GM12873 (cell line): Measurements from ENCODE around the gene PSMG4.

Experiments
- TF ChIP-seq, protein P1 (sequence below): IDR thresholded peaks from 2 replicates; pipeline ENCODE4 v1.5.1; 2012; ENCODE audit warnings: low read depth, mild to moderate bottlenecking, moderate library complexity, low read length, control low read depth; ENCODE audit not compliant: insufficient read depth; ENCODE audit errors: missing control alignments

The PSMG4 gene

GRCh38 chr6:3237761-3238662 lies 20.7 kb upstream of the PSMG4 start:
- TF ChIP-seq, protein P1, sequence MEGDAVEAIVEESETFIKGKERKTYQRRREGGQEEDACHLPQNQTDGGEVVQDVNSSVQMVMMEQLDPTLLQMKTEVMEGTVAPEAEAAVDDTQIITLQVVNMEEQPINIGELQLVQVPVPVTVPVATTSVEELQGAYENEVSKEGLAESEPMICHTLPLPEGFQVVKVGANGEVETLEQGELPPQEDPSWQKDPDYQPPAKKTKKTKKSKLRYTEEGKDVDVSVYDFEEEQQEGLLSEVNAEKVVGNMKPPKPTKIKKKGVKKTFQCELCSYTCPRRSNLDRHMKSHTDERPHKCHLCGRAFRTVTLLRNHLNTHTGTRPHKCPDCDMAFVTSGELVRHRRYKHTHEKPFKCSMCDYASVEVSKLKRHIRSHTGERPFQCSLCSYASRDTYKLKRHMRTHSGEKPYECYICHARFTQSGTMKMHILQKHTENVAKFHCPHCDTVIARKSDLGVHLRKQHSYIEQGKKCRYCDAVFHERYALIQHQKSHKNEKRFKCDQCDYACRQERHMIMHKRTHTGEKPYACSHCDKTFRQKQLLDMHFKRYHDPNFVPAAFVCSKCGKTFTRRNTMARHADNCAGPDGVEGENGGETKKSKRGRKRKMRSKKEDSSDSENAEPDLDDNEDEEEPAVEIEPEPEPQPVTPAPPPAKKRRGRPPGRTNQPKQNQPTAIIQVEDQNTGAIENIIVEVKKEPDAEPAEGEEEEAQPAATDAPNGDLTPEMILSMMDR, result no peak

GRCh38 chr6:3239110-3239830 lies 19.5 kb upstream of the PSMG4 start:
- TF ChIP-seq, protein P1, result peak; percentile 37

DNA sequence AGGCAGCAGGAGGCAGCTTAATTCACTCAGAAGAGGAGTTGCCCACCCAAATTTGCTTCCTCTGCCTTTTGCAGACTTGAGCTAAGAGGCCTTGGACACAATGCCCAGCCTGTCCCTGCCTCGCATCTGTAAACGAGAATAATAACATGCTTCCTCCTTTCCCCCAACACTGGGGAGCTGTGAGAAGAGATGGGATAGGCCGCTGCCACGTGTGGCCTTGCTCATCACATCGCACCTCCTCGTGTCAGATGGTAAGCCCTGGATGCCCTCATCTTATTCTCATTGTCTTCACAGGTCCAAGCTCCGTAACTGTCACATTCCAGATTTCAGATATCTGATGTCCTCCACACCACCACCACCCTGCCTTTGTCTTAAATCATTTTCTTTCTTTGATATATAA lies 18.2 kb upstream of the PSMG4 start:
- TF ChIP-seq, protein P1, result no peak

GRCh38 chr6:3242768-3243167 lies 16.0 kb upstream of the PSMG4 start:
- TF ChIP-seq, protein P1, result no peak

DNA sequence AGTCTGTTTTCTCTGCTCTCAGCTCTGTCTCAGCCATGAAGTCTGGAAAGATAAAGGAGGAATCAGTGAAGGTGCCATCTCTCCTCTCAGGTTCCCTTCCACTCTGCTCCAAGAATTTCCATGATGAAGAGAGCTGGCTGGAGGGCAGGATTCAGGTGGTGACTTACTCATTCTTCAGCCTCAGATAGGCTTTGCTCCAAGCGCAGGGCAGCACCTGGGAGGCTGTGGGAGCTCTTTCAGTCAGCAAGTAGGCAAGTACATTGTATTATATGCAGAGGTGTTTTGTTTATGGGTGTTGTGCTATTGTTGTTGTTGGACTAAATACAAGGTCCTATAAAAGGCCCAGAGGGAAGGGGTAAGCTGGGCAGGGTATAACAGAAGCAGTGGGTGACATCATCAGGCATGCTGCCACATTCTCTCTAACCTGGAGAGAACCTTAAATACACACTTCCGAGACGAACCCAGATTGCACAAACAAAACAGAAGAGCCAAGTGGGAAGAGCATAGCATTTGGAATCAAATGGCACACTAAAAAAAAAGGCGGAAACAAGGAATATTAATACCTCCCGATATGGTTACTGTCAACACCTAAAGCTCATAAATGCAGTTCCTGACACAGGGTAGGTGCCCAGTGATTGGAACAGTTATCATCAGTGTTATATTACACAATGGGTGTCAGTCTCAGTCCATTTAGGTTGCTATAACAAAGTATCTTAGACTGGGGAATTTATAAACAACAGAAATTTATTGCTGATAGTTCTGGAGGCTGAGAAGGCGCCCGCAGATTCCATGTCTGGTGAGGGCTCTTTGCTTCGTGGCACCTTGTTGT lies 14.5 kb upstream of the PSMG4 start:
- TF ChIP-seq, protein P1, result no peak

GRCh38 chr6:3245216-3245615 lies 13.5 kb upstream of the PSMG4 start:
- TF ChIP-seq, protein P1, result no peak
